Neural progenitor cell (in vitro differentiated cells): ENCODE results near the gene ZSWIM6. TPM values are rescaled to one million over a fixed set of nuclear protein-coding genes. Genes with fewer than 3 reads are reported as not detected.
A peak's percentile ranks its signal among the peaks of the same experiment; 100 is the strongest.

Experiments used
- DNase-seq: peaks from one replicate; pipeline ENCODE4 v3.0.0-alpha.2; 2016; ENCODE audit warnings: low spot score
- H2AFZ ChIP-seq: fragments of 200-600 bp; sonication (generic); replicated peaks from 2 replicates; pipeline ENCODE4 v1.6.1; 2016; ENCODE audit warnings: antibody characterized with exemption
- H3F3A ChIP-seq: fragments of 200-600 bp; sonication (generic); 2 replicates; pipeline ENCODE4 v1.6.1; 2016; ENCODE audit warnings: antibody characterized with exemption, low read depth
- H3K27ac ChIP-seq: fragments of 200-600 bp; sonication (generic); 2 replicates; pipeline ENCODE4 v1.5.1; 2016; ENCODE audit warnings: mild to moderate bottlenecking
- H3K27me3 ChIP-seq: fragments of 200-600 bp; sonication (generic); 2 replicates; pipeline ENCODE4 v1.6.1; 2016; ENCODE audit warnings: mild to moderate bottlenecking, moderate library complexity
- H3K36me3 ChIP-seq: fragments of 200-600 bp; sonication (generic); 2 replicates; pipeline ENCODE4 v1.5.1; 2016
- H3K4me1 ChIP-seq: fragments of 200-600 bp; sonication (generic); 2 replicates; pipeline ENCODE4 v1.6.1; 2016; ENCODE audit warnings: mixed run types
- H3K4me2 ChIP-seq: fragments of 200-600 bp; sonication (generic); 2 replicates; pipeline ENCODE4 v1.6.1; 2016
- H3K4me3 ChIP-seq: fragments of 200-600 bp; sonication (generic); 2 replicates; pipeline ENCODE4 v1.5.1; 2016
- H3K79me2 ChIP-seq: fragments of 200-600 bp; sonication (generic); 2 replicates; pipeline ENCODE4 v1.6.1; 2016; ENCODE audit warnings: low read depth
- H3K9ac ChIP-seq: fragments of 200-600 bp; sonication (generic); 2 replicates; pipeline ENCODE4 v1.6.1; 2016
- H3K9me3 ChIP-seq: fragments of 200-600 bp; sonication (generic); 2 replicates; pipeline ENCODE4 v1.5.1; 2016; ENCODE audit warnings: low read depth
- H4K20me1 ChIP-seq: fragments of 200-600 bp; sonication (generic); 2 replicates; pipeline ENCODE4 v1.6.1; 2016; ENCODE audit warnings: low read depth
- H3K27ac Mint-ChIP-seq: 3 replicates; pipeline ENCODE4 v1.8.0; 2021; ENCODE audit warnings: mixed read lengths
- H3K27me3 Mint-ChIP-seq: 2 replicates; pipeline ENCODE4 v1.8.0; 2022; ENCODE audit warnings: low read depth, mild to moderate bottlenecking, inconsistent platforms, moderate library complexity, mixed read lengths; ENCODE audit not compliant: insufficient read depth
- H3K36me3 Mint-ChIP-seq: 3 replicates; pipeline ENCODE4 v1.8.0; 2021; ENCODE audit warnings: mixed read lengths
- H3K4me1 Mint-ChIP-seq: 3 replicates; pipeline ENCODE4 v1.8.0; 2021; ENCODE audit warnings: mixed read lengths
- H3K4me3 Mint-ChIP-seq: 3 replicates; pipeline ENCODE4 v1.8.0; 2021; ENCODE audit warnings: mild to moderate bottlenecking, moderate library complexity, mixed read lengths
- H3K9me3 Mint-ChIP-seq: 3 replicates; pipeline ENCODE4 v1.8.0; 2020; ENCODE audit warnings: mixed read lengths
- CTCF ChIP-seq: fragments of 200-600 bp; sonication (generic); IDR thresholded peaks from 2 replicates; pipeline ENCODE4 v1.5.1; 2017; ENCODE audit warnings: antibody characterized with exemption, mild to moderate bottlenecking
- EZH2 ChIP-seq: fragments of 200-600 bp; sonication (generic); IDR thresholded peaks from 2 replicates; pipeline ENCODE4 v1.6.1; 2017; ENCODE audit warnings: antibody characterized with exemption, mild to moderate bottlenecking, moderate library complexity
- EZH2phosphoT487 ChIP-seq: fragments of 200-600 bp; sonication (generic); IDR thresholded peaks from 2 replicates; pipeline ENCODE4 v1.6.1; 2017; ENCODE audit warnings: antibody characterized with exemption
- total RNA-seq: library from RNA; depleted of rRNA; stranded (reverse); fragments of >200 nt; gene quantifications from 2 replicates; pipeline ENCODE4 v1.2.3, GENCODE V29; 2015; ENCODE audit warnings: low replicate concordance

ZSWIM6 gene
- total RNA-seq, 1 donor from 2014 or later: 32.2 TPM

- Histone ChIP-seq H3K9ac (no peak overlapping the region), H3K36me3 (no peaks in the 10 kb centered on the region), H3K9me3 (no peaks in the 10 kb centered on the region), H4K20me1 (peaks cover 65% of the 10 kb centered on the region), H3K4me1 (peaks cover 20% of the 10 kb centered on the region), H3F3A (no peaks in the 10 kb centered on the region), H3K79me2 (peaks cover 95% of the 10 kb centered on the region), H3K4me3 (no peak overlapping the region), H3K27me3 (no peaks in the 10 kb centered on the region), H3K4me2 (no peak overlapping the region), H3K27ac (no peak overlapping the region), H2AFZ (no peak overlapping the region)
- Mint-ChIP-seq H3K4me1 (peaks cover 5% of the 10 kb centered on the region), H3K36me3 (peaks cover 20% of the 10 kb centered on the region), H3K9me3 (peaks cover 14% of the 10 kb centered on the region), H3K27ac (no peak overlapping the region), H3K4me3 (no peak overlapping the region), H3K27me3 (peaks cover 3% of the 10 kb centered on the region)
- no peak for TF ChIP-seq CTCF
- TF ChIP-seq EZH2phosphoT487: no peak
- no peak for TF ChIP-seq EZH2
- DNase-seq: no peak
These were observed 134.0 kb downstream of the ZSWIM6 start for GRCh38 chr5:61466017-61466416.

- H3K27ac Mint-ChIP-seq: no peak overlapping the region
These were observed 135.9 kb downstream of the ZSWIM6 start for GRCh38 chr5:61467766-61468482.

GRCh38 chr5:61468483-61468865 is 136.4 kb downstream of the ZSWIM6 start:
- Histone ChIP-seq H3K4me2 (no peak overlapping the region), H3K36me3 (peaks cover 3% of the 10 kb centered on the region), H4K20me1 (peaks cover 44% of the 10 kb centered on the region), H3K9me3 (no peaks in the 10 kb centered on the region), H2AFZ (no peak overlapping the region), H3K27ac (no peak overlapping the region), H3K9ac (no peak overlapping the region), H3F3A (no peaks in the 10 kb centered on the region), H3K79me2 (peaks cover 96% of the 10 kb centered on the region), H3K4me1 (peaks cover 20% of the 10 kb centered on the region), H3K4me3 (no peak overlapping the region), H3K27me3 (no peaks in the 10 kb centered on the region)
- Mint-ChIP-seq H3K27ac (no peak overlapping the region), H3K9me3 (peaks cover 27% of the 10 kb centered on the region), H3K27me3 (peaks cover 7% of the 10 kb centered on the region), H3K36me3 (peaks cover 40% of the 10 kb centered on the region), H3K4me3 (no peak overlapping the region), H3K4me1 (peaks cover 5% of the 10 kb centered on the region)
- TF ChIP-seq EZH2phosphoT487: no peak
- TF ChIP-seq EZH2: no peak
- TF ChIP-seq CTCF: peak; percentile 16
- no peak for DNase-seq

More at GRCh38 chr5:61467766-61468482, 135.9 kb downstream of the ZSWIM6 start:
- H3K27me3 Mint-ChIP-seq: peaks cover 7% of the 10 kb centered on the region
- TF ChIP-seq EZH2 (no peak), EZH2phosphoT487 (no peak), CTCF (no peak)
- Histone ChIP-seq H2AFZ (no peak overlapping the region), H3K9ac (no peak overlapping the region), H3K79me2 (peaks cover 96% of the 10 kb centered on the region), H4K20me1 (peaks cover 47% of the 10 kb centered on the region), H3K27ac (no peak overlapping the region), H3K4me1 (peaks cover 20% of the 10 kb centered on the region), H3K4me2 (peak overlapping the region; percentile 31), H3K4me3 (no peak overlapping the region), H3K36me3 (peaks cover 2% of the 10 kb centered on the region), H3K9me3 (no peaks in the 10 kb centered on the region), H3F3A (no peaks in the 10 kb centered on the region), H3K27me3 (no peaks in the 10 kb centered on the region)
- H3K4me3 Mint-ChIP-seq: no peak overlapping the region
- H3K4me1 Mint-ChIP-seq: peaks cover 5% of the 10 kb centered on the region
- peaks cover 27% of the 10 kb centered on the region for H3K9me3 Mint-ChIP-seq
- DNase-seq: peak; percentile 24
- H3K36me3 Mint-ChIP-seq: peaks cover 37% of the 10 kb centered on the region
